HG02870 (cell line): ENCODE data around the gene NFKBIZ.
"Not testable (repeated sequence)": the region's sequence is repeated elsewhere in the genome, so short reads cannot be mapped to it uniquely, and the experiment has no call there.

ENCODE experiments used
- ATAC-seq: cut with Tn5 transposase; IDR thresholded peaks from one replicate; pipeline ENCODE4 v1.9.1; 2021; ENCODE audit warnings: mild to moderate bottlenecking, moderate library complexity; ENCODE audit not compliant: unreplicated experiment

The NFKBIZ gene

DNA sequence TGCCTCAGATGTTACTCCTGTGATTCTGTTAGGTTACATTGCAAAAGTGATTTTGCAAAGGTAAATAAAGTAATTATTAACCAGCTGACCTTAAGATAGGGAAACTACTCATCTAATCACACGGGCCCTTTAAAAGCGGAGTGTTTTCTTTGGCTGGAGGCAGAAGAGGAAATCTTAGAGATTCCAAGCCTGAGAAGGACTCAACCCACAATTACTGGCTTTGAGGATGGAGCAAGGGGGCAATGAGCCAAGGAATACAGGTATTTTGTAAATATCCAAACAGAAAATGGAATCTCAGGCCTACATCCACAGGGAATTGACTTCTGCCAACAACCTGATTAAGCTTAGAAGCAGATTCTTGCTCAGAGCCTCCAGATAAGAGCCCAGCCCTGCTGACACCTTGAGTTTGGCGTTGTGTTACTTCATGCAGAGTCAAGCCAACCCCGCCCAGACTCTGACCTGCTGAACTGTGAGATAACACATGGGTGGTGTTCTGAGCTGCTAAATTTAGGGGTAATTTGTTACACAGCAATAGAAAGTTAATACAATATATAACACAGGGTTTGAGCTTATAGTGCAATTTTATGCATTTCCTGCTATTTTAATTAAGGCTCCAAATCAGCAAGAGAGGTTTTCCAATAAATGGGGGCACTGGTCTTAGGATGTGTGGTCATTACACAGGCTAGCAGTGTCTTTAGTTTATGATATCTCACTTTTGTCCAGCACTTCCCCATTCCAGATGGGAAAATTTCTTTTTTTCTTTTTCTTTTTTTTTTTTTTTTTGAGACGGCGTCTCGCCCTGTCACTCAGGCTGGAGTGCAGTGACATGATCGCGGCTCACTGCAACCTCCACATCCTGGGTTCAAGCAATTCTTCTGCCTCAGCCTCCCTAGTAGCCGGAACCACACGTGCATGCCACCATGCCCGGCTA, 19.5 kb downstream of the NFKBIZ start:
- no peak for ATAC-seq

DNA sequence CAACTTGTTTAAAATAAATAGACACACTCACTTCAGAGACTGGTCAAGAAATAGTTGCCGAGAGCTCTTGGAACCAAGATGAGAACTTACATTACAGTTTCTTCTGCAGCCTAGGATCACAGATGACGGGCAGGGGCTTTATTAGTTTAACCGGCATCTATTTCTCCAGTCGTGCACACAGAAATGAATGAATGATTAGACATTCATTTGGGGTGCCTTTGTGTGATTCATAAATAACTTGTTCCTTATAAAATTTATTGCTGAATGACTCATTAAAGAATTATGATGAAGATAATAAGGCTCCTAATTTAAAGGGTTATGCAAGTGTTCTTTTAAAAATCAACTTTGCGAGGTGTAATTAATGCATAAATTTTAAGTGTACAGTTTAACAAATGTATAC, 20.8 kb downstream of the NFKBIZ start:
- ATAC-seq = no peak

DNA sequence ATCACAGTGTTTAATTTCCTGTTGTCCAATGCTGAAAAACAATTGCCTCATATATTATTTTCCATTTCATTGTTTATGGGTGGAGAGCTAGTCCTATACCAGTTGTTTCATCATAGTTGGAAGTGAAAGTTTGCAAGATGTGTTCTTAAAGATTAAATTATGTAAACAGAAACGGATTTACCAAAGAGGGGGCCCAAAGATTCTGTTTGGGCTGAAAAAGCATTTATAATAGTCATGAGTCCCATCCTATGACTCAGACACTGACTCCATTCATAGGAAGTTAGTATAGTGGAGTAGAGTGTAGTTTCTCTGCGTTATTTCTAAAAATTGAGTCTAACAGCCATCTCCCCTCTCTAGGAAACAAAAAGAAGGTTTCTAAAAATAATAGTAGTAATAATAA, 24.3 kb downstream of the NFKBIZ start:
- ATAC-seq = no peak

DNA sequence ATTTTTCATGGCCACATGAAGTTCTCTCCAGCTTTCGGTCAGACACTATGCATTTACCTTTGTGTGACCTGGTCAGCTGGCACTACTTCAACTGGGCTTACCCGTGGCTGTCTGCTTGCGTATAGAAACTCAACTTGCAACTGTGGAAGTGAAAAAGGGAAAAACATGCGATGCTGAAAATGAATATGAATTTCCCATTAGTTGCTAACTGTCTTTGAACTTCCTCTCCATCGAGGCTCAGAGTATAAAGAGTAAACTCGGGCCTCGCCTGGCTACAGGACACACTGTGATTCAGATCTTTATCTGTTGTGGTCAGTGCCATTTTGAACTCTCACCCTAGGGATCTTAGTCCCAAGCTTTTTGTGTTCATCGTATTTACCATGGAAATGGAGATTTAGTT, 26.8 kb downstream of the NFKBIZ start:
- ATAC-seq = peak; percentile 70

DNA sequence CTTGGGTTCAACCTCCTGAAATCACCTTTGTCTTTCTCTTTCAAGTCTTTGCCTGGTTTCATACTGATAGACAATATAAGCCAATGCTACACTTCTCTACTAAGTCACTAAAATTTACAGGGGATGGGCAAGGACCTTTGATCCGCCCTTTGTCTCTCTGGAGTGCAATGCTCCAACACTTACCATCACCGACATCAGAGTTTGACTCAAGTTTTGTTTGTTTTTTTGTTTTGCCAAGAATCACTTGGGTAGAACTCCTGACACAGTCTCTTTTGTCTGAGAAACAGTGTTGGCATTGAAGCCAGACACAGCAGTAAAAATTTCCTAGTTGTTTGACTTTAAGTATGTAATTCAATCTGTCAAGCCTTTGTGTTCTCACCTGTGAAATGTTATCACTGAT, 29.3 kb downstream of the NFKBIZ start:
- ATAC-seq = no peak

DNA sequence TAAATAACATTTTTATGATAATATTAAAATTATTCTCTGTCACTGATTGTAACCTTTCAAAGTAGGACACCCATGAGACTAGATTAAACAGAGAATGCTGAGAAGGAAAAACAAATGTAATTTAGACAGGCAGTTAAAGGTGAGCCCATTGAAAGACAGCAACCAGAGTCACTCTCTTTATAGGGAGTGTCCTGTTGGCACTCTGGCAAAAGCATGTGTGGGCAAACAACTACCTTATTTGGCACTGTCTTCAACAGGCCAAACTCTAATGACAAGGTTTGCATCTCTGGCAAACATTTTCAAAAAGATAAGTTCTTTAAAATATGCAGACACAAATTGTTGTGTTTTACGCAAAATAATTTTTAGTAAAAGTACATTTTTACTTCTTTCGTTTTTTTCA, 29.8 kb downstream of the NFKBIZ start:
- ATAC-seq = no peak

DNA sequence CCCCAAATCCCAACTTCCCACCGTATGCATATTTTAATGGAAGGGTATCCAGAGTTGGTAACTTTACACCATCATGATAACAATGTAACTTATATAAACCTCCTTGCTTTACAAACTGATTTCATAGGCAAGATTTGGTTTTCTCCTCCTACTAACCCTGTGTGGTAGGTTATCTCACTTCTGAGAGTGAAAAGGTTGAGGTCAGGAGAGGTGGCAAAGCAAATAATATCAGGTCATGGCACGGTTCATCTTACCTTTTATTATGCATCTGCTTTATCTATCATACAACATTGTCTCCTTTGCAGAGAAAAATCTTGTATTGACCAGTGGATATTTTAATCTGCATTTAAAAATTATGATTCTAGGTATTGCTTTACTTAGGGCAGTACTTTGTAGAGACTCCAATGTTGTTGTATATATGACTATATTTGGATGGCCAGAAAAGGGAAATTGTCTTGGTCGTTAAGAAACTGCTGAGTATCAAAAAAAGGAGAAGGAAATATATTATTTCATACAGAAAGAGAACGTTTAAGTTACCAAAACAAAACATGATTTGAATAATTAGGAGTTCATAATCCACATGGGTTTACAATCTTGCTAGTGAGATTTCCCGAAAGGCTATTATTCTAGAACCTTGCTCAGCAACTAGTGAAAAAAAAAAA, 30.4 kb downstream of the NFKBIZ start:
- ATAC-seq = no peak

DNA sequence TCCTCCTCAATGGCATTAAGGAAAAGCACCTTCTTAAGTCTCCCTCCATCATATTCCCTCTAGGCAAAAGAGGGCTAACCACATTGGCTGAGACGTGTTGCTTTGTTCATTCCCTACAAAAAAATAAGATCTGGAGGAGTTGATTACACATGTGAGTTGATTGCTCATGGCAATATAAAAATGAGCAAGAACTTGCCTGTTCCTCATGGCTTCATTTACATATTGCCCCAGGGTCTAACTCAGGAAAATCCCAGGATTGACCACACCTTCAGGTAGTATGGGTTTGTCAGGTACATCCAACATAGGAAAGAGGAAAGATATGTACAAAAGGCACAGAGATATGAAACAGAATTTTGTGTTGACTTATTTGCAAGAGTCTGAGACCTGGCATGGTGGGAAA, 35.5 kb downstream of the NFKBIZ start:
- no peak for ATAC-seq

DNA sequence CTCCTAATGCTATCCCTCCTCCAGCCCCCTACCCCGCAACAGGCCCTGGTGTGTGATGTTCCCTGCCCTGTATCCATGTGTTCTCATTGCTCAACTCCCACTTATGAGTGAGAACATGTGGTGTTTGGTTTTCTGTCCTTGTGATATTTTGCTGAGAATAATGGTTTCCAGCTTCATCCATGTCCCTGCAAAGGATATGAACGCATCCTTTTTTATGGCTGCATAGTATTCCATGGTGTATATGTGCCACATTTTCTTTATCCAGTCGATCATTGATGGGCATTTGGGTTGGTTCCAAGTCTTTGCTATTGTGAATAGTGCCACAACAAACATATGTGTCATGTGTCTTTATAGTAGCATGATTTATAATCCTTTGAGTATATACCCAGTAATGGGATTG, 36.3 kb downstream of the NFKBIZ start:
- ATAC-seq = not testable (repeated sequence)

DNA sequence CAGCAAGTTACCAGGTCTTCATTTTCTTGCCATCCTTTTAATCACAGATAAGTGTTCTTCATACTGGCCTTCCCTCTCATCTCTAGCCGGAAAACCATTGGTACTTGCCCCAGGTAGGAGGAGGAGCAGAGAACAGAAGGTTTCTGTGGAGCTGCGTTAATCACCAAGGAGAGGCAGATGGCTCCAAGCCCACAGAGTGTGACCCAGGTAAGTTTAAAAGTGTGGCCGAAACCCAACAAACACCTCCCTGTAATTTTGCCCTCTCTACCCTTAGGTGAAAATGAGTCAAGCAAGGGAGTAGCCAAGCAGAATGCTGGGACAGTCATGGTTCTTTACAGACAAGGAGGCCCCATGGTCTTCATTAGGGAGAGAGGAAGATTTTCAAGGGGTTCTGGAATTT, 37.3 kb downstream of the NFKBIZ start:
- ATAC-seq = no peak

DNA sequence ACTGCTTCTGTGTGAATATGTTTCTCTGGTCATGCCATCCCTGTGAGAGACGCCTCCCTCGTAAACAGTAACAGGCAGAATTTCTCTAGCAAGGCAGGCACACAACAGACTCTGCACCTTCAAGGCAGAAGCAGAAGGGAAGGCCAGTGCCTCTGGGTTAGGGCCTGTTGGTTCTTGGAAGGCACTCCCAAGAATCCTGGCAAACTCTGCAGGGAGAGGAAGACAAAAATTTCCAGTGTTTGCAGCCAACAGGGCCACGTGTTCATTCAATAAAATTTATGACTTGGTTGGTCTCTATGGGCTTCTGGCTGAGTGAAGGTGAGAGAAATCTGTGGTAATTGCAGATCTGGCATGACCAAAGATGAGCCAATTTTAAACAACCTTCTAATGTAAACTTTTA, 39.3 kb downstream of the NFKBIZ start:
- ATAC-seq = no peak

DNA sequence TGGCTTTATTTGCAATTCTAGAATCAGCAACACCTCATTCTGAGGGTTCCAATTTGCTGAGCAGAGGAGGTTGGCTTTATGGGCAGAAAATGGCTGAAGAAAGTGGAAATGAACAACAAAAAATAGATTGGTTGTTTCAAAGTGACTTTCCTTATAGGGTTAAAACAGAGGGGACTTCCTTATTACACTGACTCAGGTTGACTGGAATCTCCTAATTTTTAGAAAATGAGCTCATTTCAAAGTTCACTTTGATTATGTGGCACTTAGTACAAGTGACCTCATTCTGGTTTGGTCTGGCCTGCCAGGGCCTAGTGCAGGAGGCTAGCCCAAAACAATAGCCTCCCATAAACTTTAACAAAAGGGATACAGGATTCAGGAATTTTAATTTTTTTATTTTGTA, 41.4 kb downstream of the NFKBIZ start:
- peak; percentile 57 for ATAC-seq

DNA sequence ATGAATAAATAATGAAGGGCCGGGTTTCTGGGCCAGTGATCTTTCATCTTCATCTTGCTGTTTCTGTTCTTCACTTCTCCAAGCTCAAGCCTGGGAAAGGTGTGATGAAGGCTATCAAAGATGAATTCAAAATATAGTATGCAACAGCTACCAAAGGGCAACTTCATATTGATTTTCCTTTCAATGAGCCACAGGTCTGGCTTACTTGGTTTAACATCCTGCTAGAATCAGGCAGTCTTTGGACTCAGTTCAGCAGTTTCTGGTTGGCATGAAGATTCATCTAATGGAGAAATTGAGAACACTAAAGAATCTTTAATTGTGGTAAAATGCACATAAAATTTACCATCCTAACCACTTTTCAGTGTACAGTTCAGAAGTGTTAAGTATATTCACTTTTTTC, 43.3 kb downstream of the NFKBIZ start:
- ATAC-seq = no peak

DNA sequence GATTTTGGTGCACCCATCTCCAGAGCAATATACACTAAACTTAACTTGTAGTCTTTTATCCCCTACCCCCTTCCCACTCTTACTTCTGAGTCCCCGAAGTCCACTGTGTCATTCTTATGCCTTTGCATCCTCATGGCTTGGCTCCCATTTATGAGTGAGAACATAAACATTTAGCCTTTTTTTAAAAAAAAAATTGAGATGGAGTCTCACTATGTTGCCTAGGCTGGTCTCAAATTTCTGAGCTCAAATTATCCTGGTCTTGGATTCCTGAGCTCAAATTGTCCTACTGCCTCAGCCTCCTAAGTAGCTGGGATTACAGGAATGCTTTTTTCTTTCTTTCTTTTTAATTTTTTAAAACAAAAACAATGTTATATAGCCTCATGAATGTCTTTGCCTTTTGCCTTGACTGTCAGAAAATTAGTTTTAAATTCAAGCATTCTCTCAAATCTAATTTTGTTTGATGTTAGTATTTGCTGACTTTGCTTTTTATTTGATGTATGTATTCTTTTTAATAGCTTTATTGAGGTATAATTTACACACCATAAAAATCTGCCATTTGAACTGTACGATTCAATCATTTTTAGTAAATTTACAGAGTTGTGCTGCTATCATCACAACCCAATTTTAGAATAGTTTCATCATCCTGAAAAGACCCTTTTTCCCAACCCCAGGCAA, 46.9 kb downstream of the NFKBIZ start:
- no peak for ATAC-seq

DNA sequence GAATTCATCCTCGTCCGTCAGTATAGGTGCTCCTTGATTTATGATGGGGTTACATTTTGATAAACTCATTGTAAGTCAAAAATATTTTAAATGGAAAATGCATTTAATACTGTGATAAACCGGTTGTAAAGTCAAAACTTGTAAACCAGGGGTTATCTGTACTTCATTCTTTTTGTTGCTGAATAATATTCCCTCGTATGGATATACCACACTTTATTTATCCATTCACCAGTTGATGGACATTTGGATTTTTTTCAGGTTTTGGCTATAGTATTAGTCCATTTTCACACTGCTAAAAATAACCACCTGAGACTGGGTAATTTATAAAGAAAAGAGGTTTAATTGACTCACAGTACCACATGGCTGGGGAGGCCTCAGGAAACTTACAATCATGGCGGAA, 47.7 kb downstream of the NFKBIZ start:
- ATAC-seq = no peak

DNA sequence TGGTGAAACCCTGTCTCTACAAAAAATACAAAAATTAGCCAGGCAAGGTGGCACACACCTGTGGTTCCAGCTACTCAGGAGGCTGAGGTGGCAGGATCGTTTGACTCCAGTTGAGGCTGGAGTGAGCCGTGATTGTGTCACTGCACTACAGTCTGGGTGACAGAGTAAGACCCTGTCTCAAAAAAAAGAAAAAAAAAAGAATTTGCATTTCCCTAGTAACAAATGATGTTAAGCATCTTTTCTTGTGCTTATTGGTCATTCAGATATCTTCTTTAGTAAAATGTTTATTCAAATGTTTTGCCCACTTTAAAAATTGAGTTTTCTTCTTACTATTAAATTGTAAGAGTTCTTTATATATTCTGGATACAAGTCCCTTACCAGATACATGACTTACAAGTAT, 48.7 kb downstream of the NFKBIZ start:
- no peak for ATAC-seq

DNA sequence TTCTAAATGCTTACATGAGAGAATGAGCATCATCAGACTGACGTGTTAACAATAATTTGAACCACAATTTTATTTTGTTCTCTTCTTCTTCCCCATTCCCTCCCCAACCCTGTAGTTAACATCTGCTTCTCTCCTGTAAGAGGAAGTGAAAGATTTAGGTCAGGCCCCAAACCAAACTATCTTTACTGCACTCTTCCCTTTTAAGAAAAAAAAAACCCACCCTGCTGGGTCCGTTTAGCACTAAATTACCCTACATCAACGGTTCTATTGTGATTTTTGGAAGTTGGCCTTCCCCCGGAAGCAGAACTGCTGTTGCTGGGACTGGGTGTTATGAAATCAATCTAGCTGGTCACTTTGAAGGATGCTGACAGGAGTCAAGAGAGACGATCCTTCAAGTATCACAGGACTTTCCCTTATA, 49.4 kb downstream of the NFKBIZ start:
- peak; percentile 86 for ATAC-seq

DNA sequence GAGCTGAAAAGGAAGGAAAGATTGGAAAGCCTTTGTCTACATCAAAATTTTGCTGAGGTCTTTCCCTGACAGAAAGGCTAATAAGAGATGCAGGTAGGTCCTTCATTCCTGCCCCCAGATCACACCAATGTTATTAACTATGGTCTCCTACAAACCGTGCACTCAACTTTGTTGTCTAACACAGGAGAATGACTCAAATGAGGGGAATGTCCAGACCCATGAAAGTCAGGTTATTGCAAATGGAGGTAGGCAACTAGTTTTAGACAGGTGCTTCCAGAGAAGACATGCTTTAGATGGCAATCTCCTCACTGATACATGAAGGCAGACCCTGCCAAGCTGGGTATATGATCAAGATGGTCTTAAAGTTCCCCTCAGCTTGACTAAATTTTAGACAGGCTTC, 51.0 kb downstream of the NFKBIZ start:
- ATAC-seq = no peak

DNA sequence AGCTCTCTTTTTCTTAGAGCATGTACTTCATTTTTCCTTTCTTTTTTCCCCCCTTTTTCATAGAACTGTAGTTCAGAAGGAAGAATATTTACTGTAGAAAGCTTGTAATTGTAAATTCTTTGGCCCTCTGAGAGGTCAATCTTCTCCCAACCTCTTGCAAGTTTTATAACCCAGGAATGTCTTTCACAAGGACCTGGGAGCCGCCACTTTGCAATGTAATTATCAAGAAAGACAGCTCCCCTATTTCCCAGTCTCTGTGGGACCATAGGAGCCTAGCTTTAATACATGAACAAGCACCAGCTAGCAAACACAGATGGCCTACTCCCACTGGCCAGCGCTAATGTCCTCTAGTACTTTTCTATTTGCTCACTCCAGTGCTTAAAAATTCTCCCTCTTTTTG, 51.4 kb downstream of the NFKBIZ start:
- no peak for ATAC-seq

DNA sequence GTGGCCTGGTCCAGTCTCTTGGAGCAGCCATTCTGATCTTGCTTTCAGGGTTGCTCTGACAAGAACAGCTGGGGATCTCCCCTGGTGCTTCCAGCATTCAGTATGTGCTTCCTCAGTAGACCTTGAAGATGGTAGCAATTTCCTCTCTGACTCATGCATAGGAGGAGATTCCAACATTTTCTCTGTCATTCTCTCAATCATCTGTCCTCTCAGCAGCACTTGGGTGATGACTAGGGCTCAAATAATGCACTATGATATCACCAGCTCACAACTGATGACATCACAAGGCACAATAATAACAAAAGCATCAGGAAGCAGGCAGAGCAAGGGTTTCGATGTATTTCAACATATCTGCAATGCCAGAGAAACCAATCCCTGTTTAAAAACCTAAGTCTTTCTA, 52.7 kb downstream of the NFKBIZ start:
- ATAC-seq = peak; percentile 62

DNA sequence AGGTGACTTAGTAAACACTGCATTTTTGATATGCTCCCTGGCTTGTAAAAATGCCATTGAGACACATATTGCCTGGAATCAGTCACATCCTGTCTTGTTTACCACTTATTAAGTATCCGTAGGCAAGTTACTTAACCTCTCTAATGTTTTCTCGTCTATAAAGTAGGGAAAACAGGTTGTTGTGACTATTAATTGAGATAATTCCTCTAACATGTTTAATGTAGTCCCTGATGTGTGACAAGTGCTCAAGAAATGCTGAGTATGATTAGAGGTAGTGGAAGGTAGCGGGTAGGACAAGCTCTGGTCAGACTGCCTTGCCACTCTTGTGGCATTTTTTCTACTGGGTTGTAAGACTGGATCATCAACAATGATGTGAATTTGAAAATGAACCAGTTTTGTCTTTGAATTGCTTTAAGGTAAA, 54.1 kb downstream of the NFKBIZ start:
- no peak for ATAC-seq

DNA sequence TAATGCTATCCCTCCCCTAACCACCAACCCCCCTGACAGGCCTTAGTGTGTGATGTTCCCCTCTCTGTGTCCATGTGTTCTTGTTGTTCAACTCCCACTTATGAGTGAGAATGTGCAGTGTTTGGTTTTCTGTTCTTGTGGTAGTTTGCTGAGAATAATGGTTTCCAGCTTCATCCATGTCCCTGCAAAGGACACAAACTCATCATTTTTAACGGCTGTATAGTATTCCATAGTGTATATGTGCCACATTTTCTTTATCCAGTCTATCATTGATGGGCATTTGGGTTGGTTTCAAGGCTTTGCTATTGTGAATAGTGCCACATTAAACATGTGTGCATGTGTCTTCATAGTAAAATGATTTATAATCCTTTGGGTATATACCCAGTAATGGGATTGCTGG, 56.3 kb downstream of the NFKBIZ start:
- ATAC-seq = not testable (repeated sequence)
